Caki2 (cell line): ENCODE measurements around the gene TMEM240. TPM values are rescaled to one million over a fixed set of nuclear protein-coding genes. Genes with fewer than 3 reads are reported as not detected.
"Not testable (repeated sequence)": the region's sequence is repeated elsewhere in the genome, so short reads cannot be mapped to it uniquely, and the experiment has no call there.

Experiments
- DNase-seq: peaks from one replicate; pipeline ENCODE4 v3.0.0-alpha.2; 2015; ENCODE audit warnings: low read depth
- in situ Hi-C: cut with HindIII; loops from 2 replicates; pipeline ENCODE4 v1.10.0; 2016; ENCODE audit warnings: low sequenced_read_pairs, low pct_unique_long_range_greater_than_20kb, mixed read lengths
- total RNA-seq: library from RNA; depleted of rRNA; stranded (reverse); fragments of >200 nt; shearing (Covaris generic); gene quantifications from 2 replicates; pipeline ENCODE4 v1.2.3, GENCODE V29; 2014; ENCODE audit warnings: low replicate concordance

The TMEM240 gene
- total RNA-seq, 1 experiment from 2014 or later = not detected

DNA sequence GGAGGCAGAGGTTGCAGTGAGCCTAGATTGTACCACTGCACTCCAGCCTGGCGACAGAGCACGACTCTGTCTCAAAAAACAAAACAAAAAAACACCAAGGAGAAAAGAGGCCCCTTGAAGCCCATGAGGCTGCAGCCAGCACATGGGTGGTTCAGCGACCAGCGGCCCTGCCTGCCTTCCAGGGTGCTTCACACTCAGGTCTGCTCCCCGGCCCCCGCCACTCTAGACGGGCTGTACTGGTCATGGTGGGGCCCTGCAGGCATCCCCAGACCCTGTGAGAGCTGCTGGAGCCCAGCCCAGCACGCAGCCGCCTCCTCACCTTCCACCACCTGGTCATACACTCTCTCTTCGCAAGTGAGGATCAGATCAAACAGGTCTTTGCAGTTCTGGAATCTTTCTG, 4.1 kb upstream of the TMEM240 start:
- DNase-seq = no peak
- in situ Hi-C loops = no loop called here

- in situ Hi-C loops = no loop called here
- DNase-seq = peak; percentile 16
Measured at GRCh38 chr1:1543706-1544099, 3.3 kb upstream of the TMEM240 start.

DNA sequence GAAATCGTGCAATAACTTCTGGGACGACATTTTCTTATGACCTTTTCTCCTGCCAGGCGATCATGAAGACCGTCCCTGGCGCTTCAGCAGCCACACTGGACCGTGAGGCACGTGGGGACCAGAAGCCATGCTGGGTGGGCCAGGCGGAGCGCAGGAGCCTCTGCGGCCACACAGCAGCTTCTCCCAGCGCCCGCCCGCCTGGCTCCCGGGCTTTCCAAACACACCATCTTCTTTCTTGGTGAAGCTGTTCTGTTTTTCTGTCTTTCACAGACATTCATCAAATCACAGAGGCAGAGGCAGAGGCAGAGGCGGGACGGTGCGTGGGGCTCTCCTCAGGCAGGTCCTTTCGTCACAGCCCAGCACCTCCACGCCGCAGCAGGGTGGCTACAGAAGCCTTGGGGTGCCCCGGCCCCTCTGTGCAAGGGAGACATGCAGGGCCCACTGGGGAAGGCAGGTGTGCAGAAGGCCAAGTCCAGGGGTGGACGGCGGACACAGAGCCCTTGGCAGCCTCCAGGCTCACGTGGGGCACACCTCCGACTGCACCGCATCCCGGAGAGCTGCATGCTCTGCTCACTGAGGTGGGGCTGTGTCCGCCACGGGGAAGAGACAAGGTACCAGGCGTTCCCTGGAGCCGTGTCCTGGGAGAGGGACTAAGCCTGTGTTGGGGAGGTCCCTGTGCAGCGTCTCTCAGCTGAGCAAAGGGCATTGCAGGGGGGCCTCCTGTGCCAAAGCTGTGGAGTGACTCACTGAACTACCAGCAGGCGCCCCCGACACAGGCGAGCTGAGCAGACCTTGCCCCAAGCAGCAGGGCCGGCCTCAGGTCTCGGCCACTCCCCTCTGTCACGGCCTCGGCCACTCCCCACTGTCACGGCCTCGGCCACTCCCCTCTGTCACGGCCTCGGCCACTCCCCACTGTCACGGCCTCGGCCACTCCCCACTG, 2.6 kb upstream of the TMEM240 start:
- no peak for DNase-seq
- in situ Hi-C loops = no loop called here

DNA sequence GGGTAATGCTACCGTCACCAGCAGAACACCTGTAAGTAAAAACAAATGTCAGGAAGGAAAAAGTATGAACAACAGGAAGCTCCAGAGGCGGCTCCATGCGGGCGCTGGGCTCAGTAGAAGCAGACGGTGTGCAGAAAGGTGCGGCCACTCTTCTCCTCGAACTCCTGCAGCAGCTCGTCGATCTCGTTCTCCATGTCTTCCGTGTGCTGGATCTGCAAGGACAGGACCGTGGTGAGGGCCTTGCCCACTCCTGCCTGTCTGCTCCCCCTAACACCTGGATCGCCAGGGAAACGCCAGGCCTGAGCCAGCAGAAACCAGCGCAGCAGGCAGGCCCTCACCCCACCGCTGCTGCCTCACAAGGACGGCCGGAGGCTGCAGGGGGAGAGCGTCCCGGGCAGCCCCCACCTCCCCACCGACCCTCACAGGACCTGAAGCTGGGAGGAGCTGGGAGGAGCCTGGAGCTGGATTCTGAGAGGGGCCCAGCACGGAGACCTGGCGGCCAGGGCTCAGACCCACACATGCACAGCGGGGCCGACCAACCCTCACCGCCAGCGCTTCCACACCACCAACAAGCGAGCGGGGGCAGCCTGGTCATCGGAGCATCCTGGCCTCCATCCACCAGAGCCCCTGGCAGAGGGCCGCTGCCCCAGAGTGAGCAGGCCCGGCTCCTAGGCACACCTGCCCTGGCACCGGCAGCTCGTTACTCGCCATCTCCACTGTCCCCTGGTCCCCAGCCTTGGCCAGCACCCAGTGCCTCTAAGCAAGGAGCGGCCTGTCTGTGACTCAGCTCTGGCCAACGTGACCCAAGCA, 1.7 kb upstream of the TMEM240 start:
- in situ Hi-C loops = no loop called here
- no peak for DNase-seq

GRCh38 chr1:1540818-1541628, 599 bp upstream of the TMEM240 start:
- in situ Hi-C loops = no loop called here
- no peak for DNase-seq

DNA sequence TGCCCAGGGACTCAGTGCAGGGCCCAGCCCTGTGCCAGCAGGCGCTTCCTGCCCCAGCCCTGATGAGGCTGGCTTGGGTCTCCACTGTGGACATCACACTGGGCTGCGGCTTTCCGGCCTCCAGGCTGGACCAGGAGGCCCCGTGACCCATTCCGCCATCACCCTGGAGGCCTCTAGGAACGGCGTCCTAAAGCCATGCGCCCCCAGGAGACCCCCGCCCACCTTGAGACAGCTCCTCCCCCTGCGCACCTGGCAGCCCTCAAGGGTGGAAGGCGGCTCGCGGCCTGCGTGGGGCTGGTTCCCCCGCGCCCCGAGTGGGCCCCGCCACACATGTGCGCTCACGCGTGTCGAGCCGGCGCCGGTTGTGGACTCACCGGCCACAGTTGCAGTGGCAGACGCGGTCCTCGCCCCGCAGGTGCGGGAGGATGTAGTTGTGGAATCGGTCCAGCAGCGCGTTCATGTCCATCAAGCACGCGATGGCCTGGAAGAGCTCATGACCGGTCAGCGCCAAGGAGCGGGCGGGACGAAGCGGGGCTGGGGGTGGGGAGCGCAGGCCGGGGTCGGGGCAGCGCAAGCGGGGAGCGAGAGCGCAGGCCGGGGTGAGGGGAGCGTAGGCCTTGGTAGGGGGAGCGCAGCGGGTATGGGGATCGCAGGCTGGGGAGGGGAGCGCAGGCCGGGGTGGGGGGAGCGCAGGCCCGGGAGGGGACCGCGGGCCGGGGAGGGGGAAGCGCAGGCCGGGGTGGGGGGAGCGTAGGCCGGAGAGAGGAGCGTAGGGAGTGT, 924 bp downstream of the TMEM240 start:
- in situ Hi-C loops = no loop called here

GRCh38 chr1:1538989-1539309, 1.5 kb downstream of the TMEM240 start:
- DNase-seq = no peak
- in situ Hi-C loops = no loop called here

More for the DNA sequence above, 924 bp downstream of the TMEM240 start:
- DNase-seq = no peak

DNA sequence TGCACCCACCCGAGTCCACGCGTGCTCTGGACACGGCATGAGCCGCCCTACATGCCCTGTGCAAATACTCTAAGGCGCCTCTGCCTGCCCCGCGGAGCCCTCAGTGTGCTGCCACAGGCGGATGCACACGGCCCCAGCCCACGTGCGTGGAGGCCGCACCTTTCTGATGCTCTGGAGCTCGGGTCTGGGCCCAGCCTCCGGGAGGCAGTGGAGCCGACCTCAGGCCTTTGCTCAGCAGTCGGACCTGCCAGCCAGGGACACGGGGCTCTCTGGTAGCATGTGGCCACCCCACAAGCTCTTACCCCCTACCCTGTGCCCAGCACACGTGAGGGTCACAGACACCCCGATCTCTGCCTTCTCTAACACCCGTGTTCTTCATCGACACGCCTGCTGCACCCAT, 2.1 kb downstream of the TMEM240 start:
- in situ Hi-C loops = no loop called here
- no peak for DNase-seq

DNA sequence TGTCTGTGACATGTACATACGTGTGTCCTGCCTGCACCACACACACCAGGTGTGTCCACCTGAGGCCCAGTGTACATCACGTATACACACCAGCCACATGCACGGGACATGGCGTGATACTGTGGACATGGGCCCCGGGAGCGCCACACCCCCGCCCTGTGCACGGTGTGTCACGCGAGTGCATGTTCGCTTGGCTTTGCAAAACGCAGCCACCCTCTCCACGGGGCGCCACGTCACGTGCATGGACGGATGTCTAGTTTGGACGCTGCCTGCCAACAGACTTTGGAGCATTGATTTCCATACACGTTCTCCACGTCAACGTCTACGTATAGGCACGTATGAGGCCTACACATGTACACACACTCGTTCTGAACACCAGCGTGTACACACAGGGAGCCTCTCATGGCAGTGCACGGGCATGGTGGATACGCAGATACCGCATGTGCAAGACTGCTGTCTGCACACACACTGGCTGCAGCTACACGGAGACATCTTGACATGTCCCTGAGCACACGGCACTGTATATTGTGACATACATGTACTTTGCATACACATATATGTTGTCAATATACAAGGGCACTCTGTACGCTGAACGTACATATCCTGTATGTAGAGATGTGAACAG, 2.7 kb downstream of the TMEM240 start:
- no peak for DNase-seq

GRCh38 chr1:1536938-1537546, 3.4 kb downstream of the TMEM240 start:
- in situ Hi-C loops = no loop called here
- DNase-seq = no peak

More for the DNA sequence above, 2.7 kb downstream of the TMEM240 start:
- in situ Hi-C loops = no loop called here

GRCh38 chr1:1536019-1536937, 4.1 kb downstream of the TMEM240 start:
- DNase-seq = no peak
- in situ Hi-C loops = no loop called here

- in situ Hi-C loops = no loop called here
- DNase-seq = no peak
Measured at GRCh38 chr1:1535201-1536018, 5.0 kb downstream of the TMEM240 start.

GRCh38 chr1:1534401-1535154, 5.8 kb downstream of the TMEM240 start:
- DNase-seq = no peak
- in situ Hi-C loops = no loop called here

- in situ Hi-C loops, DNase-seq: not testable (repeated sequence)
Measured at GRCh38 chr1:1533894-1534291, 6.5 kb downstream of the TMEM240 start.
